ENCODE data around the gene CCR7. TPM values are rescaled to one million over a fixed set of nuclear protein-coding genes. Genes with fewer than 3 reads are reported as not detected.

CCR7 gene
- total RNA-seq, 3 donors from 2014 or later: 0.16 to 1.0 (median 0.33) TPM

GRCh38 chr17:40519089-40519775, 46.0 kb downstream of the CCR7 start:
- H3K9me3 ChIP-seq: no peaks in the 10 kb centered on the region
- no peak overlapping the region for H3K4me3 ChIP-seq
- TF ChIP-seq POLR2A (IDR thresholded peaks at IDR 0.05) (no peak), CTCF (IDR thresholded peaks at IDR 0.05) (no peak), POLR2AphosphoS5 (IDR thresholded peaks at IDR 0.05) (no peak)
- H3K36me3 ChIP-seq: no peaks in the 10 kb centered on the region
- intact Hi-C loops (cut with DNase I; ENCODE audit: low total_unique reads): no loop called here
- no peaks in the 10 kb centered on the region for H3K27me3 ChIP-seq
- H3K27ac ChIP-seq: peak overlapping the region; percentile 51 to 60
- H3K4me1 ChIP-seq: peaks cover 4 to 8% of the 10 kb centered on the region in 2 donors
- DNase-seq (ENCODE audit: low spot score in 2 of 2): peak in 1 of 2 donors; percentile 20

- H3K27me3 ChIP-seq: no peaks in the 10 kb centered on the region
- peaks cover 3 to 8% of the 10 kb centered on the region in 2 donors for H3K4me1 ChIP-seq
Observed at GRCh38 chr17:40518401-40519088, 46.7 kb downstream of the CCR7 start.

GRCh38 chr17:40517981-40518380, 47.3 kb downstream of the CCR7 start:
- Histone ChIP-seq H3K4me1 (peaks cover 0 to 8% of the 10 kb centered on the region in 2 donors), H3K4me3 (no peak overlapping the region), H3K27ac (peak overlapping the region; percentile 51 to 60), H3K27me3 (no peaks in the 10 kb centered on the region), H3K9me3 (no peaks in the 10 kb centered on the region), H3K36me3 (no peaks in the 10 kb centered on the region)
- no peak for DNase-seq (ENCODE audit: low spot score in 2 of 2)
- intact Hi-C loops (cut with DNase I; ENCODE audit: low total_unique reads): no loop called here
- no peak for TF ChIP-seq POLR2A (IDR thresholded peaks at IDR 0.05)

More at GRCh38 chr17:40518401-40519088, 46.7 kb downstream of the CCR7 start:
- no peaks in the 10 kb centered on the region for H3K36me3 ChIP-seq
- H3K9me3 ChIP-seq: no peaks in the 10 kb centered on the region
- intact Hi-C loops (cut with DNase I; ENCODE audit: low total_unique reads): no loop called here
- no peak overlapping the region for H3K4me3 ChIP-seq
- peak in 1 of 2 donors; percentile 48 for DNase-seq (ENCODE audit: low spot score in 2 of 2)
- peak overlapping the region; percentile 51 to 60 for H3K27ac ChIP-seq
- no peak for TF ChIP-seq CTCF (IDR thresholded peaks at IDR 0.05)
- TF ChIP-seq POLR2A (IDR thresholded peaks at IDR 0.05): no peak
- TF ChIP-seq POLR2AphosphoS5 (IDR thresholded peaks at IDR 0.05): no peak

- intact Hi-C loops (cut with DNase I; ENCODE audit: low total_unique reads): no loop called here
- no peaks in the 10 kb centered on the region for H3K27me3 ChIP-seq
- TF ChIP-seq POLR2A (IDR thresholded peaks at IDR 0.05): no peak
- TF ChIP-seq CTCF (IDR thresholded peaks at IDR 0.05): no peak
- TF ChIP-seq POLR2AphosphoS5 (IDR thresholded peaks at IDR 0.05): no peak
- no peaks in the 10 kb centered on the region for H3K9me3 ChIP-seq
- peaks cover 0 to 5% of the 10 kb centered on the region in 2 donors for H3K4me1 ChIP-seq
- H3K4me3 ChIP-seq: no peak overlapping the region
- H3K36me3 ChIP-seq: no peaks in the 10 kb centered on the region
- DNase-seq (ENCODE audit: low spot score in 2 of 2): peak in 1 of 2 donors; percentile 28
- H3K27ac ChIP-seq: no peak overlapping the region
Observed at GRCh38 chr17:40517286-40517662, 48.0 kb downstream of the CCR7 start.

- Histone ChIP-seq H3K4me3 (no peak overlapping the region), H3K9me3 (no peaks in the 10 kb centered on the region), H3K4me1 (peaks cover 2 to 8% of the 10 kb centered on the region in 2 donors), H3K27ac (no peak overlapping the region), H3K36me3 (no peaks in the 10 kb centered on the region), H3K27me3 (no peaks in the 10 kb centered on the region)
- intact Hi-C loops (cut with DNase I; ENCODE audit: low total_unique reads): no loop called here
- peak in 1 of 2 donors; percentile 43 for DNase-seq (ENCODE audit: low spot score in 2 of 2)
- TF ChIP-seq POLR2A (IDR thresholded peaks at IDR 0.05) (no peak), POLR2AphosphoS5 (IDR thresholded peaks at IDR 0.05) (no peak), CTCF (IDR thresholded peaks at IDR 0.05) (no peak)
Observed at GRCh38 chr17:40516581-40517285, 48.5 kb downstream of the CCR7 start.
